PC-9 (cell line): ENCODE data around the gene GSE1. TPM values are rescaled to one million over a fixed set of nuclear protein-coding genes. Genes with fewer than 3 reads are reported as not detected.

ENCODE experiments used
- BruUV-seq: library from RNA; stranded (reverse); fragments of 400-500 nt; replicated peaks from 2 replicates; lab custom pipeline; 2021; lab: Mats Ljungman, UMichigan
- CTCF ChIA-PET: fragments of 300-600 bp; sonication (Branson Sonifier 250); formaldehyde crosslinking; loops from one replicate; lab custom pipeline; 2022; ENCODE audit warnings: antibody characterized with exemption; lab: Charles Lee
- POLR2A ChIA-PET: fragments of 300-600 bp; sonication (Branson Sonifier 250); formaldehyde crosslinking; loops from one replicate; lab custom pipeline; 2022; ENCODE audit warnings: antibody characterized with exemption; ENCODE audit not compliant: unreplicated experiment; lab: Charles Lee
- DNase-seq, 2 experiments: peaks; one replicate each; pipeline versions ENCODE4 v3.0.0 to v3.0.0-alpha.2; 2015 to 2022; ENCODE audit warnings: mixed read lengths in 1 of 2
- H2AFZ ChIP-seq: fragments of 200-600 bp; sonication (generic); 2 replicates; pipeline ENCODE4 v1.8.1; 2017; ENCODE audit warnings: antibody characterized with exemption
- H3F3A ChIP-seq: fragments of 200-600 bp; sonication (generic); 2 replicates; pipeline ENCODE4 v1.8.1; 2017; ENCODE audit warnings: antibody characterized with exemption, mild to moderate bottlenecking, low read depth; ENCODE audit not compliant: insufficient read depth
- H3K27ac ChIP-seq: fragments of 200-600 bp; sonication (generic); 2 replicates; pipeline ENCODE4 v1.6.1; 2016; ENCODE audit warnings: mixed run types
- H3K27me3 ChIP-seq: fragments of 200-600 bp; sonication (generic); 2 replicates; pipeline ENCODE4 v1.6.1; 2016; ENCODE audit warnings: low read depth, mixed run types; ENCODE audit not compliant: insufficient read depth
- H3K36me3 ChIP-seq: fragments of 200-600 bp; sonication (generic); 2 replicates; pipeline ENCODE4 v1.6.1; 2016; ENCODE audit warnings: low read depth, mixed run types
- H3K4me1 ChIP-seq: fragments of 200-600 bp; sonication (generic); replicated peaks from 2 replicates; pipeline ENCODE4 v1.6.1; 2016; ENCODE audit warnings: mixed run types; ENCODE audit not compliant: insufficient read depth
- H3K4me2 ChIP-seq: fragments of 200-600 bp; sonication (generic); 2 replicates; pipeline ENCODE4 v1.6.1; 2017; ENCODE audit warnings: mixed run types
- H3K4me3 ChIP-seq: fragments of 200-600 bp; sonication (generic); 2 replicates; pipeline ENCODE4 v1.6.1; 2016; ENCODE audit warnings: mixed run types
- H3K79me2 ChIP-seq: fragments of 200-600 bp; sonication (generic); 2 replicates; pipeline ENCODE4 v1.6.1; 2017; ENCODE audit warnings: low read depth, mixed run types
- H3K9me2 ChIP-seq: fragments of 200-600 bp; sonication (generic); 2 replicates; pipeline ENCODE4 v1.8.1; 2017; ENCODE audit warnings: mild to moderate bottlenecking; ENCODE audit not compliant: insufficient read depth
- H3K9me3 ChIP-seq: fragments of 200-600 bp; sonication (generic); 2 replicates; pipeline ENCODE4 v1.8.1; 2016; ENCODE audit warnings: low read depth; ENCODE audit not compliant: insufficient read depth
- H4K20me1 ChIP-seq: fragments of 200-600 bp; sonication (generic); 2 replicates; pipeline ENCODE4 v1.8.1; 2017; ENCODE audit not compliant: insufficient read depth
- EZH2 ChIP-seq: fragments of 200-600 bp; sonication (generic); IDR thresholded peaks from 2 replicates; pipeline ENCODE4 v1.8.0; 2017; ENCODE audit warnings: antibody characterized with exemption, low read depth
- intact Hi-C: fragments of 100-400 bp; cut with micrococcal nuclease; formaldehyde crosslinking; loops from one replicate; pipeline ENCODE4 v1.10.0; 2022; ENCODE audit not compliant: unreplicated experiment
- total RNA-seq: library from RNA; stranded (reverse); gene quantifications from 2 replicates; pipeline ENCODE4 v1.2.3, GENCODE V29; 2021
- TF ChIP-seq, protein P1 (sequence below): fragments of 200-600 bp; sonication (generic); conservative IDR thresholded peaks from 2 replicates; pipeline ENCODE4 v1.6.1; 2017; ENCODE audit warnings: mixed run types, antibody characterized with exemption, mild to moderate bottlenecking, moderate library complexity

The GSE1 gene
- total RNA-seq, 1 experiment from 2014 or later = 83.5 TPM

DNA sequence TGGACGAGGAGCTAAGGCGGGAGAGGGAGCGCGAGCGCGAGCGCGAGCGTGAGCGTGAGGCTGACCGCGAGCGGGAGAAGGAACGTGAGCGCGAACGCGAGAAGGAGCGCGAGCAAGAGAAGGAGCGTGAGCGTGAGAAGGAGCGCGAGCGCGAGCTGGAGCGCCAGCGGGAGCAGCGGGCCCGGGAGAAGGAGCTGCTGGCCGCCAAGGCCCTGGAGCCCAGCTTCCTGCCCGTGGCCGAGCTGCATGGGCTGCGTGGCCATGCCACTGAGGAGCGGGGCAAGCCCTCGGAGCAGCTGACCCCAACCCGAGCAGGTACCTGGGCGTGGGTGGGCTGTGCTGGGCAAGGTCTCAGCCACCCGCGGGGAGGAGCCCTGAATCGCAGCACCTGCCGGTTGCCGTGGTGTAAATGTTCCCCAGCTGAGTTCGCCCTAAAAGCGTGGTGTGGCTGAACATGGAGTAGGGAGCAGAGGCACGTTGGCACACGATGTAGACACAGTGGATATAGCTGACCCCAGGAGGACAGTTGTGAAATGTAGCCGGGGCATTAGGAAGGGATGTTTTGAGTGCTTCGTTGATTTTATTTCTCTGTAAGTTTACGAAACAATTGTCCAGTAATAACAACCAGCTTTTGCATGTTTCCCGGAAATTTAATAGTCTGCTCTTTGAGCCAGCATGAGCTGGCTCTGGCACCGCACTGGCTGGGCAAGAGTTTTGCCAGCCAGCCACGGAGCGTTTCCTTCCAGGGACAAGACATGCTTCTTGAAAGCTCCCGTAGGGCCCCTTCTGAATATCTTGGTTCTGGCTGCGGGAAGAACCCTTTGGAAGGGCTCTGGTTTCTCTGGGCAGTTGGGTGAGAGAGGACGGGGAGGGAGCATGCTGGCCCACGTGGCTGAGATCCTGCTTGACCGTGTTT lies 43.5 kb downstream of the GSE1 start:
- Histone ChIP-seq H4K20me1 (peaks cover 66% of the 10 kb centered on the region), H3K36me3 (peaks cover 8% of the 10 kb centered on the region), H3K4me3 (no peak overlapping the region), H3F3A (peaks cover 27% of the 10 kb centered on the region; the same call in 1 of the 2 replicates), H3K27me3 (no peaks in the 10 kb centered on the region), H3K27ac (no peak overlapping the region), H3K4me1 (no peaks in the 10 kb centered on the region), H3K9me2 (no peaks in the 10 kb centered on the region), H2AFZ (no peak overlapping the region), H3K4me2 (no peak overlapping the region), H3K79me2 (0 out of 2 replicates have a peak, but pooled peaks cover 7% of the 10 kb centered on the region), H3K9me3 (no peaks in the 10 kb centered on the region)
- BruUV-seq = no TSS peak
- CTCF ChIA-PET = no interaction called here
- POLR2A ChIA-PET = interaction anchor here (0.5 kb wide), 1 partner anchor 641 kb away, joined by 3 read pairs; no protein-coding TSS in a partner anchor
- no peak for DNase-seq
- intact Hi-C loops = no loop called here
- TF ChIP-seq, protein P1, sequence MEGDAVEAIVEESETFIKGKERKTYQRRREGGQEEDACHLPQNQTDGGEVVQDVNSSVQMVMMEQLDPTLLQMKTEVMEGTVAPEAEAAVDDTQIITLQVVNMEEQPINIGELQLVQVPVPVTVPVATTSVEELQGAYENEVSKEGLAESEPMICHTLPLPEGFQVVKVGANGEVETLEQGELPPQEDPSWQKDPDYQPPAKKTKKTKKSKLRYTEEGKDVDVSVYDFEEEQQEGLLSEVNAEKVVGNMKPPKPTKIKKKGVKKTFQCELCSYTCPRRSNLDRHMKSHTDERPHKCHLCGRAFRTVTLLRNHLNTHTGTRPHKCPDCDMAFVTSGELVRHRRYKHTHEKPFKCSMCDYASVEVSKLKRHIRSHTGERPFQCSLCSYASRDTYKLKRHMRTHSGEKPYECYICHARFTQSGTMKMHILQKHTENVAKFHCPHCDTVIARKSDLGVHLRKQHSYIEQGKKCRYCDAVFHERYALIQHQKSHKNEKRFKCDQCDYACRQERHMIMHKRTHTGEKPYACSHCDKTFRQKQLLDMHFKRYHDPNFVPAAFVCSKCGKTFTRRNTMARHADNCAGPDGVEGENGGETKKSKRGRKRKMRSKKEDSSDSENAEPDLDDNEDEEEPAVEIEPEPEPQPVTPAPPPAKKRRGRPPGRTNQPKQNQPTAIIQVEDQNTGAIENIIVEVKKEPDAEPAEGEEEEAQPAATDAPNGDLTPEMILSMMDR = no peak
- TF ChIP-seq EZH2 = no peak

DNA sequence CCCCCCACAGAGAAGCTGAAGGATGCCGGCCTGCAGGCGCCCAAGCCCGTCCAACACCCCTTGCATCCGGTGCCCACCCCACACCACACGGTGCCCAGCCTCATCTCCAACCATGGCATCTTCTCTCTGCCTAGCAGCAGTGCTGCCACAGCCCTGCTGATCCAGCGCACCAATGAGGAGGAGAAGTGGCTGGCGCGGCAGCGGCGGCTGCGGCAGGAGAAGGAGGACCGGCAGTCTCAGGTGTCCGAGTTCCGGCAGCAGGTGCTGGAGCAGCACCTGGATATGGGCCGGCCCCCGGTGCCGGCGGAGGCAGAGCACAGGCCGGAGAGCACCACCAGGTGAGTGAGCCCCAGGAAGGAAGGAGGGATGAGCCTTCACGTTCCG lies 44.1 kb downstream of the GSE1 start:
- CTCF ChIA-PET = no interaction called here
- Histone ChIP-seq H4K20me1 (peaks cover 59% of the 10 kb centered on the region), H3K4me2 (no peak overlapping the region), H3K79me2 (0 out of 2 replicates have a peak, but pooled peaks cover 7% of the 10 kb centered on the region), H3K4me3 (no peak overlapping the region), H3K9me3 (no peaks in the 10 kb centered on the region), H3K27ac (no peak overlapping the region), H3K36me3 (peaks cover 8% of the 10 kb centered on the region), H3K9me2 (no peaks in the 10 kb centered on the region), H3K27me3 (no peaks in the 10 kb centered on the region), H2AFZ (no peak overlapping the region), H3K4me1 (no peaks in the 10 kb centered on the region), H3F3A (peaks cover 25% of the 10 kb centered on the region; the same call in 1 of the 2 replicates)
- BruUV-seq = no TSS peak
- TF ChIP-seq EZH2 = no peak
- TF ChIP-seq, protein P1 = no peak
- intact Hi-C loops = no loop called here
- DNase-seq = no peak
- POLR2A ChIA-PET = no interaction called here

DNA sequence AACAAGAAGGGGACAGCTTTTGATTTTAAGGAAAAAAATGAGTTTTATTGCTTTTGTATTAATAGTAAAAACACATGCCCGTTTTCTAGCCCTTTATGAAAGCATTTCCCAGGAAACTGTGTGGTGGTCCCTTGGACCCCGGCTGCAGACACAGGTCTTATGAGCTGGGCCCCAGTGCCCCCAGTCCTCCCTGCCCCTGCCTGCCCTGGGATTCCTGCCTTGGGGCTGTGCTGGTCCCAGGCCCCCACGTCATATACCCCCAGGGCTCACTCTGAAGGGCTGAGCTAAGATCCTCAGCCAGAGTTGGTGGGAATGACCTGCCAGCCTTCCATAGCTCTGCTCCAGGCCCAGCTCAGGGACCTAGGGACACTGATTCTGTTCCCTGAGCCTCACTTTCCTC lies 44.9 kb downstream of the GSE1 start:
- DNase-seq = no peak
- Histone ChIP-seq H3K4me1 (no peaks in the 10 kb centered on the region), H3F3A (peaks cover 21% of the 10 kb centered on the region; the same call in 1 of the 2 replicates), H3K36me3 (peaks cover 8% of the 10 kb centered on the region), H3K9me3 (no peaks in the 10 kb centered on the region), H3K4me3 (no peak overlapping the region), H3K27ac (no peak overlapping the region), H3K9me2 (no peaks in the 10 kb centered on the region), H3K4me2 (no peak overlapping the region), H3K27me3 (no peaks in the 10 kb centered on the region), H4K20me1 (peaks cover 53% of the 10 kb centered on the region), H2AFZ (no peak overlapping the region), H3K79me2 (0 out of 2 replicates have a peak, but pooled peaks cover 7% of the 10 kb centered on the region)
- CTCF ChIA-PET = no interaction called here
- TF ChIP-seq EZH2 = no peak
- TF ChIP-seq, protein P1 = no peak
- POLR2A ChIA-PET = no interaction called here
- no TSS peak for BruUV-seq
- intact Hi-C loops = no loop called here
